C1 segment of cervical spinal cord (tissue), 14 donors: Measurements from ENCODE around the gene IGF2BP2.
"Not testable (repeated sequence)": the region's sequence is repeated elsewhere in the genome, so short reads cannot be mapped to it uniquely, and the experiment has no call there.

Experiments used
- DNase-seq, 14 donors: peaks; one replicate each; lab custom pipeline; 2025; lab: John Stamatoyannopoulos, UW

Gene IGF2BP2

DNA sequence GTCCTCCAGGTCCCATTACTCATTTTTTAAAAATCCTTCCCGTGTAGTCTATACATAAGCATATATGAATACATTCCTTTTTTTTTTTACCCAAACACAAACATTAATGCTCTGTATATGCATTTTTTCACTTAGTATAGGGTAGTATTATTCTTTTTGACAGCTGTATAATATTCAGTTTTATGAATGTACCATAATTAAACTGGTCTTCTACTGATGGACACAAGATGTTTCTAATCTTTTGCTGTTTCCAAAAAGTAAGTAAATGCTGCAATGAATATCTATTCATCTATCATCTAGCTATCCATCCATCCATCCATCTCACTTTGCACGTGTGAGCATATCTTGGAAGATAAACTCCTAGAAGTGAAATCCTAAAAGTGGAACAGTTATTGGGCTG is 110.8 kb downstream of the IGF2BP2 start:
- no peak for DNase-seq

DNA sequence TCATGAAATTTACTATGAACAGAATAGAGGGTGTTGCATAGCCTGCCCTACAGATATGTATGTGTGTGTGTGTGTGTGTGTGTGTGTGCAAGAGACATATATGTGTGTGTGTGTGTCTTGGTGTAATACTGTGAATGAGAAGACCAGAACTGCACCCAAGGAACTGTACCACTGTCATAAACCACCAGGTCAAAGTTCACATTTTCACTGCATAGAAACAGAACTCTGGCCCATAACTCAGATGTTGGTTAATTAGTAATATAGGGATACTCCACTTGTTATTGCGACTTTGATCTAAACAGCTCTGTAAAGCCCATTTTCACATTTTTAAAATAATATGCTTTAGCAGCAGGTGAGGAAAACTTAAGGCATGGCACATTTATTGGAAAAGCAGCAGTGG is 111.8 kb downstream of the IGF2BP2 start:
- no peak for DNase-seq

DNA sequence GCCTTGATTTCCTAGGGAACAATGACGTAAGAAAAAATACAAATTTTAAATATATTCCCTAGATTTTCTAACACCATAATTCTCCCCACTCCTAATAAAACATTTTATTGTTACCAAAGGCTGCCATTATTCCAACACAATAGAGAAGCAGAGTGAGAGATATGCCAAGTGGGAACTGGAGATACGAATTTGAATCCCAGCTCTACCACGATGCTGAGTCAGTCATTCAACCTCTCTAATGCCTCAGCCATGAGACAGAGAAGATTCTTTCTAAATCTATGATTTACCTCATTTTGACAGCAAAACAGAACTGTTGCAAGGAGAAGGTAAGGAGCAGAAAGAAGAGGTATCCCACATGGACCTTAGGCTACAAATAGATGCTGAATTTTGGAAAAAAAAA is 112.5 kb downstream of the IGF2BP2 start:
- no peak for DNase-seq

DNA sequence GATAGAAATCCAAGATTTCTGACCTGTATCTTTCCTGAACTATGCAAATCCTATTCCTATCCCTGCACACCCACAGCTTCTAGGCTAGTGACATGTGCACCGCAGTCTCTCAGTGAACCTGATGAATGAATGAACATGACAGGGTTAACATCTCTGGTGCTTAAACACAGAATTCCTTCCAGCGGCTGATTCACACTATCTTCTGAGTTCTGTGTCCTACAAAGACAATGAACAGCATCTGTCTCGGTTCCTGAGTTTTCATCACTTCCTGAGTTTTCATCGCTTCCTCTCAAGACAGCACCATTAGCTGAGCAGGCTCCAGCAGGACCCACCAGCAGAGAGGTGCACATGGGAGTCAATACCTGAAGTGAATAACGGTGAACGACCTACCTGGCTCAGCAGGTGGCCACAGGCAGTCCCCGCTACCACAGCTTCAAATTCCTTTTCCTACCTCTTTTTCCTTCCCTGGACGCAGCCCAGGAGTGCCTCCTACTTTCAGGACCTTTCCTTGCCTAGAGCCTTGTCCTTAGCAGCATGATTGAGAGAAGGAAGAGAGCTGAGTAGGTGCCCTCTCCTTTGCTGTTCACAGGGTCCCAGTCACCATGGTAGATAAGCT is 113.5 kb downstream of the IGF2BP2 start:
- no peak for DNase-seq

DNA sequence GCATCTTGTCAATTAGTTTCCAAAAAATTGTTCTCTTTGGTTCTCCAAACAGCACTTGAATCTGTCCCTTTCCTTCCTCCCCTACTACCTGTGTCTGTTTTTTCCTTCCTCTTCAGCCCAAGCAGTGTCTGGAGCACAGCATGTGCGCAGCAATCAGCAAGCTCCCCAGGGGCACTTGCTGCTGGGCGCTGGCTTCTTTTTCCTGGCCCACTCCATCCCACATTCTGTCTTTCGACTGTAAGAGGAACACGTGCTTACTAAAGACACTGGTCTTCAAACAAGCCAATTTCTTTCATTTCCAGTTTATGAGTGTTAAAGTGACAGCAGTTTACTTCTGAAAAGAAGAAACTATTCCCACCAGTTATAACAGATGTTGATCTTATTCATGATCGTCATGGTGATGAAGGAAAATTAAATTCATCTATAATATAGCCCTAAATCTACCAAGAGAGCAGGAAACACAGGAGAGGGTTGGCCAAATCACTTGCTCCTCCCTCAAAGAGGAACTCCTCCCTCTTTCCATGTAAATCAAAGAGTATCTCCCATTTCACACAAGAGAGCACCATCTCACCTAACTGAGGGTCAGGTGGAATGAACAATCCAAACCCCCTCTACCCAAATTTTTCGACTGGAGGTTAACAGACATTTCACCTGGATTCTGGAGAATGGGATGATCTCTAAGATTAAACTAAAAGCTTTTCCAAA is 115.4 kb downstream of the IGF2BP2 start:
- DNase-seq, result no peak

DNA sequence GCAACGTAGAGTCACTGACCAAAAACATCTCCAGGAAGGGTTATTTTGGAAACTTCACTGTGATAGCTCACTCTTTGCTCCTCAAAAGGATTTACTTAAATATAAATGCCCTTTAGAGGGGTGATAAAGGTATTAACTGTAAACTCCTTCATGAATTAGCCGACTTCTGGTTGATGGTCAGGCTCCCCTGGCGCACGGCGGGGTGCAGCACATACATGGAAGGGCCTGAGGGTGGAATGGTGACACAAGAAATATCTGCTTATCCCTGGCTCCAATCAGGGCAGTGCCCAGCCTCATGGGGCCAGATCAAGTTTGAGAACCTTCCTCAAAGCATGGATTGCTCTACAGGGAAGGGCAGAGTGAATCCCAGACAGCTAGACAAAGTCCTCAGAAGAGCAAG is 116.5 kb downstream of the IGF2BP2 start:
- DNase-seq, result no peak

DNA sequence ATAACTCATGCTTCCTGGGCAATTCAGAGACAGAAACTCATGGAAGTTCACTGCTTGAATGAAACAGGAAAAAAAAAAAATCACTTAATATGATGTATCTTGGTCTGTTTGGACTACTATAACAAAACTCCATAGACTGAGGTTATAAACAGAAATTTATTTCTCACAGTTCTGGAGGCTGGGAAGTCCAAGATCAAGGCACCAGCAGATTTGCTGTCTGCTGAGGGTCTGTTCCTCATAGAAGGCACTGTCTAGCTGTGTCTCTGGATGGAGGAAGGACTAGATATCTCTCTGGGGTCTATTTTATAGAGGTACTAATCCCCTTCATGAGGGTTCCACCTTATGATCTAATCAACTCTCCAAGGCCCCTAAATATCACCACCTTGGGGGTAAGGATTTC is 119.3 kb downstream of the IGF2BP2 start:
- no peak for DNase-seq

DNA sequence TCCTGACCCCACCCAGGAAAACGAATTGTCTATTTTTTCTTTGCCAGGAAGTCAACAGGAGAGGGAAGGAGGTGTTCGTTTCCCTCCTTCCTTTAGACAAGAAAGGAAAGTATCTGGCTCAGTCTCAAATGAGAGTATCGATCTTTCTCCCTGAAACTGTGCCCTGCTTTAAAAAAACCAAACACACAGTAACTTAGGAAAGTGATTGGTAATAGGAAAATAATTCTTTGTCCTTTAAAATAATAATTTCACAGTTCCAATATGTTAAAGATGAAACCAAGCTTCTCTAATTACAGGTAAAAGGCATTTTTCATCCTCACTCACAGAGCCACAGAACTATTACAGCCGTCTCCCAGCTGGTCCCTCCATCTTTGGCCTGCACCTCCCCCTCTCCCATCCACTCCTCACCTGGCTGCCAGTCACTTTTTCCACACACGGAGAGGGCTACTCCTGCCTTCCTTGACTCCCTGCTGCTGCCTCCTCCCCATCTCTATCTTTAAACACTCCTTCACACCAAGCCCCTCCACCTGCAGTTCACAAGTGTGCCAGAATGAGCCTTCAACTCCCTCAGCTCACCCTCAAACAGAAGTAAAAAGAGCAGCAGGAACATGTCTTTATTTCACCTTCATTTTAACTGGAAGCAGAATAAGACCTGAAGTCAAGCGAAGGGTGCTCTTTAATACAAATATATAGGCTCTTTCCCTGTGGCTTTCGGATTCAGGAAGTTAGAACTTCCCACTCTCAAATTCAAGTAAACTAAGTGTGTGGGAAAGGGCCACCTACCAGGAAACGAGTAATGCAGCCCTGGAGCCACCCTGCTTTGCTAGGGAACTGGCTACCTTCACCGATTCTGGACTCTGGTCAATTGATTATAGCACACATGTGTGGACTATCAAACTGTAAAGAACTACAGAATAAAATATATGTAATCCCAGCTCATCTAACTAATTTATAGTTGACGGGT is 122.3 kb downstream of the IGF2BP2 start:
- no peak for DNase-seq

DNA sequence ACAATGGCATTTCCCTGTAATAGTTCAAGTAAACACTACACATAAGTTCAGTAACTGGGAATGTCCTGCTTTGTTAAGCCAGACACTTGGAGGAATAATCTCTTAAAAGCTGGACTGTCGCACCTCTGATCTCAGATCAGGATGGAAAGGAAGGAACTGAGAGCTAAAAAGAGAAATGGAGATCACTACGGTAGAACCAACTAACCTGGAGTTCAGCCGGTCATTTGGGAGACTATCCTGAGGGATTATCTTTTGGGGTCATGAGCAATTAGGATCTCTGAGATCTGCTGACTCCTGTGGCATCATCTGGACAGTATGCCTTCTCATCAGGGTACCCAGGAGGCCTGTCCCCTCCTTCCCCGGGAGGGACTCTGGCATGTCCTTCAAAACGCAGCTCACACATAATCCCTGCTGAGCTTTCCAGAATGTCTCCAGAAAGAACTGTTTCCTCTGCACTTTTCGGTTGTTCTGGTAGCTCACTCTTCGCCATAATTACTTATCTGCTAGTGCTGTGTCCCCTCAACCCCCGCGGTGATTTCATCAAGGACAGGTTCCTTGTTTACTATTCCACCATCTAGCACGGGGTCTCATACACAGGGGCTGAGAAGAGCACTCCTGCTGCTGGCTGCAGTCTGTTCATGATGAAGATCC is 123.1 kb downstream of the IGF2BP2 start:
- DNase-seq, result peak in 1 of 14 donors; percentile 37

DNA sequence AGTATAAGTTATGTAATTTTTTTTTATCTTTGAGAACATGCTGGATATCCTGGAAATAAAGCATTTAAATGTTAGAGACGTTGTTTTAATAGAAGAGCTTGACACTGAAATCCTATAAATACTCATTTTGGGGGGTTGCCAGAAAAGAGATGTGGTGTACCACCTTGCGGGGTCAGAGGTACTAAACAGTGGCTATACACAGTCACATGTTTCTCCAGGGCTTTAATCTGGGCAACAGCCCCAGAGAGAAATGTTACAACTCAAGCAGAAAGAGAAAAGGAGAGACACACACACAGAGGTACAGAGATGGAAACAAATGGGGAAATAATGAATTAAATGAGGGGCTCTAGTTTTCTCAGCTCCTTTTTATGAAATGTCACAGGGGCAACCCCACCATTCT is 124.9 kb downstream of the IGF2BP2 start:
- DNase-seq, result peak in 1 of 14 donors; percentile 30

DNA sequence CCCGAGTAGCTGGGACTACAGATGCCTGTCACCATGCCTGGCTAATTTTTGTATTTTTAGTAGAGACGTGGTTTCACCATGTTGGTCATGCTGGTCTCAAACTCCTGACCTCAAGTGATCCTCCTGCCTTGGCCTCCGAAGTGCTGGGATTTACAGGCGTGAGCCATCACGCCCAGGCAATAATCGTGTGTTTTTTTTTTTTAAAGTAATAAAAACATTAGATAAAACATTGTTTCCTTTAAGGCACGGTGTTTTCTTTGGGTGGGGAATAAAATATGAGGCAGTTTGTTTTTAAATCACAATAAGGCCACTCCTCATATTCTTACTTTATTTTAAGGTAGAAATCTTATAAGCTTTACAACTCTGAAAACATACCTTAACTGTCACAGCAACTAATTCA is 127.6 kb downstream of the IGF2BP2 start:
- DNase-seq, result not testable (repeated sequence)

DNA sequence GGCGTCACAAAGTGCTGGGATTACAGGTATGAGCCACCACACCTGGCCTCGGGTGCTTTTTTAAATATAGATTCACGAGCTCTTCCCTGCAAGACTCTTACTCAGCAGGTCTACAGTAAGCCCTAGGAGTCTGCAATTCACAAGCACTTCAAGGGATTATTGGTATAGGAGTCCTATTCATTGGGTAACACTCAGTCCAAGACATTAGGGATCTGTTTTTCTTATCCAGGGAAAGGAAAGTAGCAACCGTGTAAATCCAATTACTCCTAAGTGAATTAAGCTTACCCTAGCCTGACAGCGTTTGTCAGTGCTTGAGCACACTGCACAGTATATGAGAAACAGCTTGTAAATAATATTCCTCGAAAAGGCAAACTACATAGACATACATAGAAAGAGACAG is 128.8 kb downstream of the IGF2BP2 start:
- DNase-seq, result no peak

DNA sequence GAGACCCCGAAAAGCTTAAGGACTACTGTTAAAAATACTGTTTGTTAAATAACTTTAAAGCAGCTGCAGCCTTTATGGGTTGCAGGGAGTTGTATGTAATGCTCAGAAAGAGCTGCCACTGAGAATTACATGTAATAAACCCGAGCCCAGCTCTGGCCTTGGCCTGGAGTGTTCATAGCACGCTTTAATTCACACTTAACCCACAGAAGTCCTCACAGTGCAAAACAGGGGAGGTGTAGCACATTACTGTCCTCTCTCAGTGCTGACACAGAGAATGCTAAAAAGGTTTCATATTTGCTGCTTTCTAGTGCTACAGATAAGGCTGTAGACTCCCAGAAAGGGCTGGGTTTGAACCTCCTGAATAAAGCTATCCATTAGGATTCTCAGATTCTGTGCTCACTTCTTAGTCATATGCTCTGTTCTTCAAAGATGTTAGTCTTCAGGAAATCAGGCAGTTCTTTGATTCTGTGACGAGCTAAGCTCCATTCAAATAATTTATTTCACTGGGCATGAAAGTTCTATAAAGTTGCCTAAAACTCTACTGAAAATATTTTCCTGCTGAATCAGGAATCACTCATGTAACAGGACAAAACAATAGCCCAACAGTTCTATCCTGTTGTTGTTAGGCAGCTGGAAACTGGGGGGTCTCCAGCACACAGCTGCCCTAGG is 130.7 kb downstream of the IGF2BP2 start:
- no peak for DNase-seq

DNA sequence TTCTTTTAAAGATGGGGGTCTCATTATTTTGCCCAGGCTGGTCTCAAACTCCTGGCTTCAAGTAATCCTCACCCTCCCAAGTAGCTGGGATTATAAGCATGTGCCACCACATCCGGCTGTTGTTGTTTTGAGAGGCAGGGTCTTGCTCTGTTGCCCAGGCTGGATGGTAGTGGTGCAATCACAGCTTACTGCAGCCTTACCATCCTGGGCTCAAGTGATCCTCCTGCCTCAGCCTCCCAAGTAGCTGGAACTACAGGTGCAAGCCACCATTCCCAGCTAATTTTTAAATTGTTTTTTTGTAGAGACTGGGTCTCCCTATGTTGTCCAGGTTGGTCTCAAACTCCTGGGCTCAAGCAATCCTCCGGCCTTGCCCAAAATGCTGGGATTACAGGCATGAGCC is 133.2 kb downstream of the IGF2BP2 start:
- no peak for DNase-seq

DNA sequence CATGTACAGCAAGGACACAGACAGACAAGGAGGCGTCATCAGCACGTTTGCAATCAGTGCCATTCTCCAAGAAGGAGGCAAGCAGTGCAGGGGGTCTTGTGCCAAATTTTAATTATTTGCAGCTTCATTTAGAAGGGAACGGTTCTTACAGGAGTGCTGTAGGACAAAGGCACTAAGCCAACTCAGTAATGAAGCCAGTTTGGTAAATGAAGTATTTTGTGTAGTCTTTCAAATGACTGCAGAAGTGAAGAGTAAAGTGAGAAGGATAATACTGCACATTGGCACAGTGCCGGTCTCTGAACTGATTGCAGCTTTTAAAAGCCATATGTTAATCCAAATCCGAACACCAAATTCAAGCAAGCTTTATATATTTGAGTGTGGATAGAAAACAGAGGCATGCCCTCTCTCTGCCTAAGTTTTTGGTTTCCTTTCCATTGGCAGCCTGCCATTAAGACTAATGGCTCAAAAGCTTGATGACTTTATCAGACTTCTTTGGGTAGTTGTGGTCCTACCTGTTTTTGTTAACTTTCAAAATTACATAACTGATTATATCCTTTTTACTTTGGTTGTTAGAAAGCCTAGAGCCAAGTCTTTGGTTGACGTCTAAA is 137.5 kb downstream of the IGF2BP2 start:
- DNase-seq, result no peak

DNA sequence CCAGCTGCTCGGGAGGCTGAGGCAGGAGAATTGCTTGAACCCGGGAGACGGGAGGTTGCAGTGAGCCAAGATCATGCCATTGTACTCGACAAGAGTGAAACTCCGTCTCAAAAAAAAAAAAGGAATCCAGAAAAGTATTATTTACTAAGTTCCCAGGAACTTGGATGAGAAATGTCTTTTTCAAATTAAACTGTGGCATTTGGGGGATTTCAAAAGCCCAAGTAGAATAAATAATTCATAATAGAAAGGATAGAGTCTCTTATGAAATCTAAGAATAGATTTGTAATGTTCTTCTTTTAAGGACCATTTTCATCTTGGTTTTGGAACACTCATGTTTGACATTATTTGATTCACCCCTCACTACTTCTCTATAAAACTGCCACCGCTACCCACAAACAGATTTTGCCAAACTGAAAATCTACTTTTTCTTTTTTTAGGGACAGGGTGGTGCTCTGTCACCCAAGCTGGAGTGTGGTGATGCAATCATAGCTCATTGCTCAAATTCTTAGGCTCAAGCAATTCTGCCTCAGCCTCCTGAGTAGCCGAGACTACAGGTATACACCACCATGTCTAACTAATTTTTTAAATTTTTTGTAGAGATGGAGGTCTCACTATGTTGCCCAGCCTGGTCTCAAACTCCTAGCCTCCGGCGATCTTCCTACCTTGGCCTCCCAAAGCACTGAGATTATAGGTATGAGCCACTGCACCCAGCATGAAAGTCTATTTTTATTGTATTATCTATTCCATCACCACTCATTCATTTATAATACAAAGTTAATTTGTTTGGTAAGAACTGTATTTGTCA is 139.4 kb downstream of the IGF2BP2 start:
- DNase-seq, result no peak

DNA sequence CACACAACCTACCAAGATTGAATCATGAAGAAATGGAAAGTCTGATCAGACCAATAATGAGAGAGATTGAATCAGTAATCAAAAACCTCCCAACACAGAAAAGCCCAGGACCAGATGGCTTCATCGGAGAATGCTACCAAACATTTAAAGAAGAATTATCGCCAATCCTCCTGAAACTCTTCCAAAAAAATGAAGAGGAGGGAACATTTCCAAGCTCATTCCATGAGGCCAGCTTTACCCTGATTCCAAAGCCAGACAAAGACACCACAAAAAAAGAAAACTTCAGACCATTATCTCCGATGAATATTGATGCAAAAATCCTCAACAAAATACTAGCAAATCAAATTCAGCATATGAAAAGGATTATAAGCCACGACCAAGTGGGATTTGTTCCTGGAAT is 144.6 kb downstream of the IGF2BP2 start:
- DNase-seq, result no peak

DNA sequence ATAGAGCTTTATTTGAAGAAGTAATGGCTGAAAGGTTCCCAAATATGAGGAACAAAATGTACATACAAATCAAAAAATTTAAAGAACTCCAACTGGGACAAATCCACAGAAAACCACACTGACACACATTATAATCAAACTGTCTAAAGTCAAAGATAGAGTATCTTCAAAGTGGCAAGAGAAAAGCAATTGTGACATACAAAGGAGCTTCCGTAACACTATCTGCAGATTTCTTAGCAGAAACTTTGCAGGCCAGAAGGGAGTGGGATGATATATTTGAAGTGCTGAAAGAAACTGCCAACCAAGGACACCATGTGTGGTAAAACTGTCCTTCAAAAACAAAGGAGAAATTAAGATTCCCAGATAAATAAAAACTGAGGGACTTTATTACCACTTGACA is 146.8 kb downstream of the IGF2BP2 start:
- no peak for DNase-seq

DNA sequence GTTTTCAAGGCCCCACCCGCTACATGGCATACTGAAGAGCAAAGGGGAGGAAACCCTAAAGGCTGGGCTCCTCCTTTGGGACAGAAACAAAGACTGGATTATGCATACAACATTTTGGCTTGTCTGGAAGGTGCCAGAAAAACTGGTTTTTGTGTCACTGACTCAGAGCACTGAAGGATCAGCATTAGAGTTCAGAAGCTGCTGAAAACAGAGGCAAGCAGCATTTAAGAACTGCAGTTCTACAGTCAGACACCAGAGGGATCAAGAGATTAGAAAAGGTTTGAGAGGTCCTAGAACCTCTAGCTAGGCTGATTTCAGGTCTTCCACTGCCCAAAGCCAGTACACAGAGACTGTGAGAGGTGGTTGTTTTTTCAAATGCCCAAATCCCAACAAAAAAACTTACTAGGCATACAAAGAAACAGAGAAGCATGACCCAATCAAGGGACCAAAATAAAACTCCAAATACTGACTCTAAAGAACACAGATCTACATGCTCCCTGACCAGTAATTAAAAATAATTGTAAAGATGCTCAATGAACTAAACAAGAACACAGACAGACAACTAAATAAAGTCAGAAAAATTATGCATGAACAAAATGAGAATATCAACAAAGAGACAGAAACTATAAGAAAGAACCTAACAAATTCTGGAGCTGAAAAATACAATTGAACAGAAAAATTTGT is 147.6 kb downstream of the IGF2BP2 start:
- DNase-seq, result peak in 1 of 14 donors; percentile 11

DNA sequence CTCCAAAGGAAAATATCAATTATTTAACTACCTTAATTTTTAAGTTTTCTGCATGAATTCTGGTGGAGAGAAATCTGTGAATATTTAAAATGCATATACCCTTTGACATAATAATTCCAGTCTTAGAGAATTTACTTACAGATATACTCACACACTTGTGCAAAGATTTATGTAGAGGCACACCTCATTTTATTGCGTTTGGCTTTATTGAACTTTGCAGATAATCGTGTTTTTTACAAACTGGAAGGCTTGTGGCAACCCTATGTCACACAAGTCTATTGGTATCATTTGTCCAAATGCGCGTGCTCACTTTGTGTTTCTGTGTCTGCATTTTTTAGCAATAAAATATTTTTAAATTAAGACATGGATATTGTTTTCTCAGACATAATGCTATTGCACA is 157.3 kb downstream of the IGF2BP2 start:
- DNase-seq, result no peak
